OCI-LY1 (cell line): ENCODE results near the gene ZNF222.

Experiments
- H2AFZ ChIP-seq: fragments of 200-600 bp; sonication (generic), shearing (Covaris generic); 2 replicates; pipeline ENCODE4 v1.6.0; 2014; ENCODE audit warnings: antibody characterized with exemption, mild to moderate bottlenecking, low read length
- H3F3A ChIP-seq: fragments of 200-600 bp; sonication (generic), shearing (Covaris generic); 2 replicates; pipeline ENCODE4 v1.6.0; 2014; ENCODE audit warnings: mild to moderate bottlenecking, antibody characterized with exemption, low read length, moderate library complexity; ENCODE audit not compliant: insufficient read depth
- H3K27ac ChIP-seq: fragments of 200-600 bp; sonication (generic); 2 replicates; pipeline ENCODE4 v1.5.1; 2014; ENCODE audit warnings: low read length, mixed run types, mild to moderate bottlenecking, low read depth; ENCODE audit not compliant: poor library complexity, severe bottlenecking
- H3K27me3 ChIP-seq: fragments of 200-600 bp; sonication (generic); 2 replicates; pipeline ENCODE4 v1.6.0; 2014; ENCODE audit warnings: antibody characterized with exemption, mild to moderate bottlenecking, low read length, moderate library complexity; ENCODE audit not compliant: insufficient read depth
- H3K36me3 ChIP-seq: fragments of 200-600 bp; sonication (generic); 2 replicates; pipeline ENCODE4 v1.6.1; 2014; ENCODE audit warnings: mild to moderate bottlenecking, antibody characterized with exemption, low read length, moderate library complexity, mixed read lengths; ENCODE audit not compliant: insufficient read depth
- H3K4me1 ChIP-seq: fragments of 200-600 bp; sonication (generic); 2 replicates; pipeline ENCODE4 v1.5.1; 2014; ENCODE audit warnings: mild to moderate bottlenecking, low read length, moderate library complexity; ENCODE audit not compliant: insufficient read depth, severe bottlenecking
- H3K4me2 ChIP-seq: fragments of 200-600 bp; sonication (generic), shearing (Covaris generic); 2 replicates; pipeline ENCODE4 v1.6.1; 2014; ENCODE audit warnings: low read length
- H3K4me3 ChIP-seq: fragments of 200-600 bp; sonication (generic); 2 replicates; pipeline ENCODE4 v1.5.1; 2014; ENCODE audit warnings: low read length, low read depth, mild to moderate bottlenecking, mixed read lengths; ENCODE audit not compliant: poor library complexity, severe bottlenecking
- H3K79me2 ChIP-seq: fragments of 200-600 bp; shearing (Covaris generic); 2 replicates; pipeline ENCODE4 v1.6.1; 2016; ENCODE audit warnings: mixed run types, low read length, mixed read lengths; ENCODE audit not compliant: insufficient read depth
- H3K9ac ChIP-seq: fragments of 200-600 bp; sonication (generic), shearing (Covaris generic); 2 replicates; pipeline ENCODE4 v1.6.1; 2014; ENCODE audit warnings: mild to moderate bottlenecking, low read length, mixed read lengths
- H3K9me2 ChIP-seq: fragments of 200-600 bp; sonication (generic), shearing (Covaris generic); 2 replicates; pipeline ENCODE4 v1.6.1; 2014; ENCODE audit warnings: low read depth, mild to moderate bottlenecking, low read length, mixed read lengths
- H3K9me3 ChIP-seq: fragments of 200-600 bp; shearing (Covaris generic); 2 replicates; pipeline ENCODE4 v1.6.1; 2014; ENCODE audit warnings: low read length, mixed read lengths
- H4K20me1 ChIP-seq: fragments of 200-600 bp; sonication (generic), shearing (Covaris generic); 2 replicates; pipeline ENCODE4 v1.6.0; 2016; ENCODE audit warnings: mild to moderate bottlenecking, low read length; ENCODE audit not compliant: insufficient read depth
- EZH2 ChIP-seq: fragments of 200-600 bp; sonication (generic), shearing (Covaris generic); IDR thresholded peaks from 2 replicates; pipeline ENCODE4 v1.8.0; 2017; ENCODE audit warnings: borderline replicate concordance, mixed run types, mild to moderate bottlenecking, antibody characterized with exemption, low read length, moderate library complexity, mixed read lengths
- TF ChIP-seq, protein P1 (sequence below): fragments of 200-600 bp; sonication (generic), shearing (Covaris generic); IDR thresholded peaks from 2 replicates; pipeline ENCODE4 v1.5.1; 2017; ENCODE audit warnings: mild to moderate bottlenecking, antibody characterized with exemption, low read length, moderate library complexity, mixed read lengths

Gene ZNF222

DNA sequence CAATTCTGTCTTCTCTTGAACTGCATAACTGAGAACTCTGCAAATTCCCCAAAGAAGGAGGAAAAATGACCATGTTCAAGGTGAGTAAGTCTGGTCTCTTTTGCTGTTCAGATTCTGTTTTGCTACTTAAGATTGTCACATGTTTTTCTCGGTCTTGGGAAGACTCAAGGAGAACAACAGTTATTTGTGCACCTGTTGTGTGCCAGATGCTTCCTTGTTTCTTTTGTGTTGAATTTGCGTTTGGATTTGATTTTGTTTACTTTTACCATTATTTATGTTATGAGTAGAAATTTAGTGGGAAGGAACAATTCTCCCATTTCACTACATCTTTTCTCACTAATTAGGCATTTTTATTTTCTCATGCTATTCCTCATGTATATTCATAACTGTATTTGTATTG is 51.1 kb downstream of the ZNF222 start:
- no peak overlapping the region for H3K9ac ChIP-seq
- H4K20me1 ChIP-seq: no peaks in the 10 kb centered on the region
- H3K36me3 ChIP-seq: no peaks in the 10 kb centered on the region
- no peak overlapping the region for H3K4me2 ChIP-seq
- H3K4me3 ChIP-seq: no peak overlapping the region
- no peaks in the 10 kb centered on the region for H3K9me3 ChIP-seq
- no peak for TF ChIP-seq EZH2
- TF ChIP-seq, protein P1, sequence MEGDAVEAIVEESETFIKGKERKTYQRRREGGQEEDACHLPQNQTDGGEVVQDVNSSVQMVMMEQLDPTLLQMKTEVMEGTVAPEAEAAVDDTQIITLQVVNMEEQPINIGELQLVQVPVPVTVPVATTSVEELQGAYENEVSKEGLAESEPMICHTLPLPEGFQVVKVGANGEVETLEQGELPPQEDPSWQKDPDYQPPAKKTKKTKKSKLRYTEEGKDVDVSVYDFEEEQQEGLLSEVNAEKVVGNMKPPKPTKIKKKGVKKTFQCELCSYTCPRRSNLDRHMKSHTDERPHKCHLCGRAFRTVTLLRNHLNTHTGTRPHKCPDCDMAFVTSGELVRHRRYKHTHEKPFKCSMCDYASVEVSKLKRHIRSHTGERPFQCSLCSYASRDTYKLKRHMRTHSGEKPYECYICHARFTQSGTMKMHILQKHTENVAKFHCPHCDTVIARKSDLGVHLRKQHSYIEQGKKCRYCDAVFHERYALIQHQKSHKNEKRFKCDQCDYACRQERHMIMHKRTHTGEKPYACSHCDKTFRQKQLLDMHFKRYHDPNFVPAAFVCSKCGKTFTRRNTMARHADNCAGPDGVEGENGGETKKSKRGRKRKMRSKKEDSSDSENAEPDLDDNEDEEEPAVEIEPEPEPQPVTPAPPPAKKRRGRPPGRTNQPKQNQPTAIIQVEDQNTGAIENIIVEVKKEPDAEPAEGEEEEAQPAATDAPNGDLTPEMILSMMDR: no peak
- H2AFZ ChIP-seq: no peak overlapping the region
- H3K27ac ChIP-seq: no peak overlapping the region
- H3K9me2 ChIP-seq: no peaks in the 10 kb centered on the region
- no peaks in the 10 kb centered on the region for H3K79me2 ChIP-seq
- no peaks in the 10 kb centered on the region for H3K4me1 ChIP-seq
- H3K27me3 ChIP-seq: no peaks in the 10 kb centered on the region
- H3F3A ChIP-seq: no peaks in the 10 kb centered on the region
